ENCODE measurements around the gene VEPH1.

- TF ChIP-seq FOXM1 (IDR thresholded peaks at IDR 0.05; ENCODE audit: low read depth): no peak
- no peak for TF ChIP-seq FOXM1 (CRISPR knock-in tag; IDR thresholded peaks at IDR 0.05; ENCODE audit: low read depth)
- no peak for TF ChIP-seq PREB (CRISPR knock-in tag; IDR thresholded peaks at IDR 0.05)
Observed at GRCh38 chr3:157351981-157352380, 151.2 kb downstream of the VEPH1 start.
